ENCODE results near the gene EPAS1.

GRCh38 chr2:46422717-46423394, 125.6 kb downstream of the EPAS1 start:
- TF ChIP-seq CTCF (IDR thresholded peaks at IDR 0.05) (no peak), POLR2A (IDR thresholded peaks at IDR 0.05) (no peak), POLR2AphosphoS5 (IDR thresholded peaks at IDR 0.05) (no peak)

Data from breast epithelium (tissue), 3 donors.